ENCODE data around the gene FOXJ1. TPM values are rescaled to one million over a fixed set of nuclear protein-coding genes. Genes with fewer than 3 reads are reported as not detected.

Gene FOXJ1
- total RNA-seq, 4 donors from 2014 or later: 0.19 to 0.57 TPM; not detected in 2

- Histone ChIP-seq H3K4me3 (no peak overlapping the region), H3K4me1 (peaks cover 12 to 42% (median 15%) of the 10 kb centered on the region in 3 donors), H3K9me3 (no peaks in the 10 kb centered on the region), H3K36me3 (peaks cover under 1 to 2% (median 1%) of the 10 kb centered on the region in 3 donors), H3K27ac (no peak overlapping the region), H3K27me3 (no peaks in the 10 kb centered on the region)
- DNase-seq: no peak
- WGBS, 2 donors: 42 to 59% methylated on average over 3 of the region's 3 CpGs
- no peak for TF ChIP-seq CTCF (IDR thresholded peaks at IDR 0.05)
- TF ChIP-seq POLR2A (IDR thresholded peaks at IDR 0.05): no peak
- intact Hi-C loops (cut with DNase I): no loop called here
These were observed 34.3 kb downstream of the FOXJ1 start for GRCh38 chr17:76106703-76107102.

GRCh38 chr17:76104896-76105231 is 36.2 kb downstream of the FOXJ1 start:
- H3K9me3 ChIP-seq: no peaks in the 10 kb centered on the region
- H3K27me3 ChIP-seq: no peaks in the 10 kb centered on the region
- no peak overlapping the region for H3K4me3 ChIP-seq
- H3K36me3 ChIP-seq: peaks cover 10 to 20% (median 13%) of the 10 kb centered on the region in 3 donors
- H3K4me1 ChIP-seq: peaks cover 12 to 46% (median 15%) of the 10 kb centered on the region in 3 donors
- no peak for TF ChIP-seq POLR2A (IDR thresholded peaks at IDR 0.05)
- TF ChIP-seq CTCF (IDR thresholded peaks at IDR 0.05): no peak
- no peak overlapping the region for H3K27ac ChIP-seq
- intact Hi-C loops (cut with DNase I): no loop called here
- DNase-seq: no peak
- 64 to 67% methylated on average over 3 to 5 of the region's 5 CpGs for WGBS, 2 donors

GRCh38 chr17:76104140-76104895 is 36.7 kb downstream of the FOXJ1 start:
- no peaks in the 10 kb centered on the region for H3K9me3 ChIP-seq
- H3K36me3 ChIP-seq: peaks cover 10 to 26% (median 16%) of the 10 kb centered on the region in 3 donors
- no peak for TF ChIP-seq CTCF (IDR thresholded peaks at IDR 0.05)
- TF ChIP-seq POLR2A (IDR thresholded peaks at IDR 0.05): no peak
- no peak for DNase-seq
- WGBS, 2 donors: 81 to 100% methylated on average over 4 to 17 of the region's 29 CpGs
- no peaks in the 10 kb centered on the region for H3K27me3 ChIP-seq
- peaks cover 12 to 46% (median 15%) of the 10 kb centered on the region in 3 donors for H3K4me1 ChIP-seq
- H3K4me3 ChIP-seq: peak overlapping the region; percentile 78 to 90 (median 86)
- peak overlapping the region; percentile 88 to 93 (median 92) for H3K27ac ChIP-seq
- intact Hi-C loops (cut with DNase I): no loop called here

GRCh38 chr17:76103274-76104139 is 37.5 kb downstream of the FOXJ1 start, which contains the start of gene EXOC7:
Gene EXOC7 (minus strand): TSS chr17:76103787. CDS start chr17:76103692, 95 bp downstream.
- 0 to 11% methylated on average over 8 to 24 of the region's 55 CpGs for WGBS, 2 donors

More at GRCh38 chr17:76103274-76104139, 37.5 kb downstream of the FOXJ1 start, which contains the start of gene EXOC7:
- no peaks in the 10 kb centered on the region for H3K27me3 ChIP-seq
- DNase-seq: peak; percentile 47
- H3K27ac ChIP-seq: peak within 1 kb of the TSS; percentile 88 to 93 (median 92)
- intact Hi-C loops (cut with DNase I): no loop called here
- H3K4me3 ChIP-seq: peak within 1 kb of the TSS; percentile 78 to 90 (median 86)
- TF ChIP-seq POLR2A (IDR thresholded peaks at IDR 0.05) (peak in 2 of 4 donors; percentile 53), CTCF (IDR thresholded peaks at IDR 0.05) (peak in 1 of 6 experiments; percentile 21)
- no peaks in the 10 kb centered on the region for H3K9me3 ChIP-seq
- peaks cover 10 to 34% (median 18%) of the 10 kb centered on the region in 3 donors for H3K36me3 ChIP-seq
- peaks cover 12 to 46% (median 15%) of the 10 kb centered on the region in 3 donors for H3K4me1 ChIP-seq
